MM.1S (cell line): ENCODE data around the gene TPM4.

Source experiments
- DNase-seq: peaks from one replicate; pipeline ENCODE4 v3.0.0-alpha.2; 2015
- H2AFZ ChIP-seq: fragments of 300-600 bp; sonication (generic); 2 replicates; pipeline ENCODE4 v1.6.0; 2016; ENCODE audit warnings: antibody characterized with exemption, low read length
- H3F3A ChIP-seq: fragments of 300-600 bp; sonication (generic); 2 replicates; pipeline ENCODE4 v1.6.1; 2016; ENCODE audit warnings: mild to moderate bottlenecking, antibody characterized with exemption, low read length, moderate library complexity, mixed read lengths; ENCODE audit not compliant: insufficient read depth
- H3K27ac ChIP-seq: fragments of 300-600 bp; sonication (generic); 2 replicates; pipeline ENCODE4 v1.5.1; 2016; ENCODE audit warnings: mild to moderate bottlenecking, low read length
- H3K27me3 ChIP-seq: fragments of 300-600 bp; sonication (generic); replicated peaks from 2 replicates; pipeline ENCODE4 v1.6.0; 2016; ENCODE audit warnings: low read length; ENCODE audit not compliant: insufficient read depth
- H3K36me3 ChIP-seq: fragments of 300-600 bp; sonication (generic); replicated peaks from 2 replicates; pipeline ENCODE4 v1.6.1; 2016; ENCODE audit warnings: mild to moderate bottlenecking, low read length, mixed read lengths; ENCODE audit not compliant: insufficient read depth
- H3K4me1 ChIP-seq: fragments of 300-600 bp; sonication (generic); 2 replicates; pipeline ENCODE4 v1.6.1; 2016; ENCODE audit warnings: low read length, mixed read lengths
- H3K4me2 ChIP-seq: fragments of 300-600 bp; sonication (generic); 2 replicates; pipeline ENCODE4 v1.6.0; 2016; ENCODE audit warnings: low read depth, low read length
- H3K4me3 ChIP-seq: fragments of 300-600 bp; sonication (generic); 2 replicates; pipeline ENCODE4 v1.5.1; 2016; ENCODE audit warnings: low read length, mixed read lengths
- H3K79me2 ChIP-seq: fragments of 300-600 bp; sonication (generic); 2 replicates; pipeline ENCODE4 v1.6.1; 2016; ENCODE audit warnings: mixed run types, low read length, mixed read lengths
- H3K9ac ChIP-seq: fragments of 300-600 bp; sonication (generic); 2 replicates; pipeline ENCODE4 v1.6.1; 2016; ENCODE audit warnings: low read length, mixed read lengths
- H3K9me2 ChIP-seq: fragments of 300-600 bp; sonication (generic); replicated peaks from 2 replicates; pipeline ENCODE4 v1.6.1; 2016; ENCODE audit warnings: mild to moderate bottlenecking, low read length, mixed read lengths; ENCODE audit not compliant: insufficient read depth
- H3K9me3 ChIP-seq: fragments of 300-600 bp; sonication (generic); replicated peaks from 2 replicates; pipeline ENCODE4 v1.6.1; 2016; ENCODE audit warnings: mild to moderate bottlenecking, low read length, mixed read lengths; ENCODE audit not compliant: insufficient read depth
- H4K20me1 ChIP-seq: fragments of 300-600 bp; sonication (generic); 2 replicates; pipeline ENCODE4 v1.6.1; 2016; ENCODE audit warnings: mild to moderate bottlenecking, low read length, moderate library complexity, mixed read lengths; ENCODE audit not compliant: insufficient read depth
- EZH2 ChIP-seq: fragments of 300-600 bp; sonication (generic); optimal IDR thresholded peaks from 2 replicates; pipeline ENCODE3; 2017; ENCODE audit warnings: low read depth, mild to moderate bottlenecking, antibody characterized with exemption, low read length, mixed read lengths
- EZH2phosphoT487 ChIP-seq: fragments of 300-600 bp; sonication (generic); IDR thresholded peaks from 2 replicates; pipeline ENCODE4 v1.6.1; 2018; ENCODE audit warnings: antibody characterized with exemption, low read length
- TF ChIP-seq, protein P1 (sequence below): fragments of 300-600 bp; sonication (generic); IDR thresholded peaks from 2 replicates; pipeline ENCODE4 v1.5.1; 2016; ENCODE audit warnings: antibody characterized with exemption, low read length, mixed read lengths

Gene TPM4

DNA sequence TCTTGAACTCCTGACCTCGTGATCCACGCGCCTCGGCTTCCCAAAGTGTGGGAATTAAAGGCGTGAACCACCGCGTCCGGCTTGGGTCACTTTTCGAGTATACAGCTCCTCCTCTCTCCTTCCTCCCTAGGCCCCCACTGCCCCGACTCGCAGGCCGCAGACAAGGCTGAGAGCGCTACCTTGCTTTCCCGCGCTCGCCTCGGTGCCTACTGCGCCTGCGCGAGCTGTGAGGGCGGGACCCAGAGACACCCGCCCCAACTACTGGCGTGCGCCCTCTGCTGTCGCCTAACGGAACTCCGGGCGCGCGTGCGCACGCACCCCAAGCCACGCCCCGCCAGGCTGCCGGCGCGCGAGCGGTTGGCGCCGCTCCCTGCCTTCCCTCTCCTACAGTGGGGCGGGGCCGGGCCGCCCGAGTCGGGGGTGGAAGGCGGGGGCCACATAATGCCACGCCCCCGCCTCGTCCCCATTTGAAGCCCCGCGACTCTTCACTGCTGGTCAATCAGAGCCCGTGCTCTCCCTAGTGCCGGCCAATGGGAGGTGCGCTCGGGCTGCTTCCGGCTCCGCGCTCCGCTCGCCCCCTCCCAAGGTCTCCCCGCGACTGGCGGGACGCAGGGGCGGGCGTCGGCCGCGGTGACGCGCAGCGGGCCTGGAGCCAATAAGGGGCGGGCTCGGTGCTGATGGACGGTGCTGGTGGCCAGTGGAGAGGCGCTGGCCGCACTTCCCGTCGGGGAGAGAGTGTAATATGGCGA lies 35.0 kb downstream of the TPM4 start, which contains the start of gene RAB8A:
Gene RAB8A, plus strand, starts transcription at position 730 of the 749 bp plus-strand sequence. Its CDS starts 13 bp downstream, at position 743.
- H3K27me3 ChIP-seq = no peaks in the 10 kb centered on the region
- H3K9me3 ChIP-seq = no peaks in the 10 kb centered on the region
- H4K20me1 ChIP-seq = no peaks in the 10 kb centered on the region
- H3K36me3 ChIP-seq = no peaks in the 10 kb centered on the region; the same call in 1 of the 2 replicates
- peak within 1 kb of the TSS; percentile 97 for H3K9ac ChIP-seq
- no peaks in the 10 kb centered on the region for H3K9me2 ChIP-seq
- DNase-seq = peak; percentile 99
- peaks cover 47% of the 10 kb centered on the region for H3K79me2 ChIP-seq
- H3K4me1 ChIP-seq = peaks cover 40% of the 10 kb centered on the region
- H3K27ac ChIP-seq = peak within 1 kb of the TSS; percentile 71
- peak within 1 kb of the TSS; percentile 96 for H3K4me3 ChIP-seq
- no peak for TF ChIP-seq EZH2phosphoT487
- TF ChIP-seq, protein P1, sequence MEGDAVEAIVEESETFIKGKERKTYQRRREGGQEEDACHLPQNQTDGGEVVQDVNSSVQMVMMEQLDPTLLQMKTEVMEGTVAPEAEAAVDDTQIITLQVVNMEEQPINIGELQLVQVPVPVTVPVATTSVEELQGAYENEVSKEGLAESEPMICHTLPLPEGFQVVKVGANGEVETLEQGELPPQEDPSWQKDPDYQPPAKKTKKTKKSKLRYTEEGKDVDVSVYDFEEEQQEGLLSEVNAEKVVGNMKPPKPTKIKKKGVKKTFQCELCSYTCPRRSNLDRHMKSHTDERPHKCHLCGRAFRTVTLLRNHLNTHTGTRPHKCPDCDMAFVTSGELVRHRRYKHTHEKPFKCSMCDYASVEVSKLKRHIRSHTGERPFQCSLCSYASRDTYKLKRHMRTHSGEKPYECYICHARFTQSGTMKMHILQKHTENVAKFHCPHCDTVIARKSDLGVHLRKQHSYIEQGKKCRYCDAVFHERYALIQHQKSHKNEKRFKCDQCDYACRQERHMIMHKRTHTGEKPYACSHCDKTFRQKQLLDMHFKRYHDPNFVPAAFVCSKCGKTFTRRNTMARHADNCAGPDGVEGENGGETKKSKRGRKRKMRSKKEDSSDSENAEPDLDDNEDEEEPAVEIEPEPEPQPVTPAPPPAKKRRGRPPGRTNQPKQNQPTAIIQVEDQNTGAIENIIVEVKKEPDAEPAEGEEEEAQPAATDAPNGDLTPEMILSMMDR = peak; percentile 83
- H2AFZ ChIP-seq = peak within 1 kb of the TSS; percentile 87
- H3F3A ChIP-seq = peaks cover 34% of the 10 kb centered on the region
- H3K4me2 ChIP-seq = peak within 1 kb of the TSS; percentile 88

GRCh38 chr19:16111909-16112752 lies 35.8 kb downstream of the TPM4 start:
- H3K27me3 ChIP-seq = no peaks in the 10 kb centered on the region
- H3K27ac ChIP-seq = peak overlapping the region; percentile 71
- peaks cover 40% of the 10 kb centered on the region for H3F3A ChIP-seq
- peak; percentile 31 for DNase-seq
- no peaks in the 10 kb centered on the region for H3K9me2 ChIP-seq
- peak overlapping the region; percentile 97 for H3K9ac ChIP-seq
- H3K9me3 ChIP-seq = no peaks in the 10 kb centered on the region
- no peaks in the 10 kb centered on the region; the same call in 1 of the 2 replicates for H3K36me3 ChIP-seq
- H4K20me1 ChIP-seq = no peaks in the 10 kb centered on the region
- peak overlapping the region; percentile 96 for H3K4me3 ChIP-seq
- H3K4me2 ChIP-seq = peak overlapping the region; percentile 88
- TF ChIP-seq EZH2phosphoT487 = no peak
- TF ChIP-seq, protein P1 = no peak
- peak overlapping the region; percentile 18; the same call in 1 of the 2 replicates for H2AFZ ChIP-seq
- peaks cover 55% of the 10 kb centered on the region for H3K79me2 ChIP-seq
- peaks cover 47% of the 10 kb centered on the region for H3K4me1 ChIP-seq

GRCh38 chr19:16112778-16113177 lies 36.5 kb downstream of the TPM4 start:
- Histone ChIP-seq H3K9me3 (no peaks in the 10 kb centered on the region), H3K79me2 (peaks cover 62% of the 10 kb centered on the region), H2AFZ (no peak overlapping the region), H4K20me1 (no peaks in the 10 kb centered on the region), H3K9ac (peak overlapping the region; percentile 97), H3K4me2 (peak overlapping the region; percentile 88), H3K36me3 (no peaks in the 10 kb centered on the region; the same call in 1 of the 2 replicates), H3K4me3 (peak overlapping the region; percentile 96), H3K9me2 (no peaks in the 10 kb centered on the region), H3F3A (peaks cover 47% of the 10 kb centered on the region), H3K4me1 (peaks cover 53% of the 10 kb centered on the region), H3K27me3 (no peaks in the 10 kb centered on the region), H3K27ac (peak overlapping the region; percentile 71; the same call in 1 of the 2 replicates)
- no peak for TF ChIP-seq EZH2phosphoT487
- no peak for TF ChIP-seq EZH2
- TF ChIP-seq, protein P1 = no peak
- DNase-seq = peak; percentile 34
